Stimulated activated CD8-positive, alpha-beta memory T cell treated with anti-CD3 and anti-CD28 coated beads, Interleukin-7, amount 100 ng/mL, for 24 hours (primary cell): ENCODE data around the gene KLK7.
"Not testable (repeated sequence)": the region's sequence is repeated elsewhere in the genome, so short reads cannot be mapped to it uniquely, and the experiment has no call there.

Source experiments
- DNase-seq: peaks from one replicate; pipeline ENCODE4 v3.0.0-alpha.2; 2020; ENCODE audit warnings: low read depth

KLK7 gene

DNA sequence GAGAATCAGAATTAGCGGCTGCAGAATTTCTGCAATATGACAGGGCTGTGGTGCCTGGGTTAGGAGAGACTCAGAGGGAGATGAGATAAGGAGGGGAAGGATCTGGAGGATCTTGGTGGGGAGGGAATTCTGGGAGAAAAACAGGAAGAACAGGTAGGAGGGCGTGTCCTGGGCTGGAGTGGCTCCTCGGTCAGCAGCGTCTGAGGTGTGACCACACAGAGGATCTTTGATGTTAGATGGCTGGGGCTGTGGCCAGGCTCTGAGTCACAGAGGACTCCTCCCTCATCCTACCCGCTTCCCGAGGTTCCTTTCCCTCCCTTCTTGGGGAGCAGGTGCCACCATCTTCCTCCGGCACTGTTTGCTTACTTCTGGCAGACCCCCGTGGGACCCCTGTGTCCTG lies 8.0 kb downstream of the KLK7 start:
- no peak for DNase-seq

DNA sequence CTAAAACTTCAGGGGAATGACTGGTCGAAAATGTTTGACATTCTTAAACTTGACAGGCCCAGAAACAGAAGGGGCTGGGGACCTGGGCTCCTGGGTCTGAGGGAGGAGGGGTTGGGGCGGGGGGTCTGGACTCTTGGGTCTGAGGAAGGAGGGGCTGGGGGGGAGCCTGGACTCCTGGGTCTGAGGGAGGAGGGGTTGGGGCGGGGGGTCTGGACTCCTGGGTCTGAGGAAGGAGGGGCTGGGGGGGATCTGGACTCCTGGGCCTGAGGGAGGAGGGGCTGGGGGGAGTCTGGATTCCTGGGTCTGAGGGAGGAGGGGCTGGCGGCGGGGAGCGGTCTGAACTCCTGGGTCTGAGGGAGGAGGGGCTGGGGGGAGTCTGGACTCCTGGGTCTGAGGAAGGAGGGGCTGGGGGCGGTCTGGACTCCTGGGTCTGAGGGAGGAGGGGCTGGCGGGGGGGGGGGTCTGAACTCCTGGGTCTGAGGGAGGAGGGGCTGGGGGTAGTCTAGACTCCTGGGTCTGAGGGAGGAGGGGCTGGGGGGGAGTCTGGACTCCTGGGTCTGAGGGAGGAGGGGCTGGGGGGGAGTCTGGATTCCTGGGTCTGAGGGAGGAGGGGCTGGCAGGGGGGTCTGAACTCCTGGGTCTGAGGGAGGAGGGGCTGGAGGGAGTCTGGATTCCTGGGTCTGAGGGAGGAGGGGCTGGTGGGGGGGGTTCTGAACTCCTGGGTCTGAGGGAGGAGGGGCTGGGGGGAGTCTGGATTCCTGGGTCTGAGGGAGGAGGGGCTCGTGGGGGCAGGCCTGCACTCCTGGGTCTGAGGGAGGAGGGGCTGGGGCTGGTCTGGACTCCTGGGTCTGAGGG lies 8.8 kb downstream of the KLK7 start:
- no peak for DNase-seq

DNA sequence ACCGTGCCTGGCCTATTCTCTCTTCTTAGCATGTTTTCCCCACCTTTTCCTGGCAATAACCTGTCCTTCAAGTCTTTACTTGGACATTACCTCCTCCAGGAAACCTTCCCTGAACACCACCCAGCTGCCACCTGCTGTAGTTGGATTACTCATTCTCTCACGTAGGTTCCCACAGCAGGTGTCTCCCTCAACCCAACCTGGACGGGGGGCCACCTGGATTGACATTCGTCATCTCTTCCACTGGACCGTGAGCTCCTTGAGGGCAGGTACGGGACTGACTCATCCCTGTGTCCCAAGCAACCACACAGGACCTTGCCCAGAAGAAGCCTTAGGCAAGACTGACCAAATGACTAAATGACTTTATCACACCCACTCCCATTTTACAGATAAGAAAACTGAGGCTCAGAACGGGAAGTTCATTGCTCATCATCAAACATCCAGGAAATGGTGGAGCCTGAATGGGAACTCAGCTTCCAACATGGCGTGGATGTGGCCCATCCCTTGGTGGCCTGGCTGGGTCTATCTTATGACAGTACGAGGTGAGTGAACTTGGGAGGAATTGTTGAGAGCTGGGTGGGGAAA lies 10.8 kb downstream of the KLK7 start:
- DNase-seq, result no peak

GRCh38 chr19:50969810-50970209 lies 13.9 kb downstream of the KLK7 start:
- not testable (repeated sequence) for DNase-seq

DNA sequence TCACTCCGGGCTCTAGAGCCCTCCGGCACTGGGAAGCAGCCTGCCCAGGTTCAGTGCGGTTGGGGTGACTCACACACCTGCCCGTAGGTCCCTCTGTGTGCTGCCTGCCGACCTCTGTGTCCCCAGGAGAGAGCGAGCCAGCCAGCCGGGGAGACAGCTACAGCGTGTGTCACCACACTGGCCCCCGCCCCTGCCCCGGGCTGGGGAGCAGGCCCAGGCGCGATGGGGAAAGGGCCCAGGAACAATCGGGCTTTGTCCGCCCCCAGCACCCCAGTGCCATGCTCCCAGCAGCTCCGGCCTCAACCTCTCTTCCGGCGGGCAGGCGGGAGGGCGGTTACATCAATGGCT lies 14.3 kb downstream of the KLK7 start, which contains the start of gene KLK6:
Gene KLK6, minus strand, starts transcription at position 179 of the 348 bp plus-strand sequence. CDS start 1,487 bp downstream, outside the sequence.
- DNase-seq, result no peak

DNA sequence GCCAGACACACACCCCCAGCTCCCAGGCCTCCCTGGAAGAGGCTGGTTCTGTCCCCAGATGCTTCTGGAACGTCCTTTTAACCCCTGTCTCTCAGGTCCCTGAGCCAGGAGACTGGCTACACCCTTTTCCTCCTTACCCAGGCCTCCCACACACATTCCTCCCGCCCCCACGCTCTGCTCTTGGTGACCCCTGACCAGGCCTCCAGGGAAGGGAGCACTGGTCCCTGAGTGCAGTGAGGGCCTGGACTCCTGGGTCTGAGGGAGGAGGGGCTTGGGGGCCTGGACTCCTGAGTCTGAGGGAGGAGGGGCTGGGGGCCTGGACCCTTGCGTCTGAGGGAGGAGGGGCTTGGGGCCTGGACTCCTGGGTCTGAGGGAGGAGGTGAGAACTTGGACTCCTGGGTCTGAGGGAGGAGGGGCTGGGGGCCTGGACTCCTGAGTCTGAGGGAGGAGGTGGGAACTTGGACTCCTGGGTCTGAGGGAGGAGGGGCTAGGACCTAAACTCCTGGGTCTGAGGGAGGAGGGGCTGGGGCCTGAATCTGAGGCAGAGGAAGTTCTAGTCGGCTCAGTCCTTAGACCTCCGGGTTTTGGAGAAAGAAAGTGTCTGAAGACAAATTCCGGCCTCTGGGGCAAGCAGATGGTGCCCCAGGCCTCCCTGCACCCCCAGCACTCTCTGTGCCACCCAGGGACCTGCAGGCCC lies 14.9 kb downstream of the KLK7 start:
- no peak for DNase-seq

DNA sequence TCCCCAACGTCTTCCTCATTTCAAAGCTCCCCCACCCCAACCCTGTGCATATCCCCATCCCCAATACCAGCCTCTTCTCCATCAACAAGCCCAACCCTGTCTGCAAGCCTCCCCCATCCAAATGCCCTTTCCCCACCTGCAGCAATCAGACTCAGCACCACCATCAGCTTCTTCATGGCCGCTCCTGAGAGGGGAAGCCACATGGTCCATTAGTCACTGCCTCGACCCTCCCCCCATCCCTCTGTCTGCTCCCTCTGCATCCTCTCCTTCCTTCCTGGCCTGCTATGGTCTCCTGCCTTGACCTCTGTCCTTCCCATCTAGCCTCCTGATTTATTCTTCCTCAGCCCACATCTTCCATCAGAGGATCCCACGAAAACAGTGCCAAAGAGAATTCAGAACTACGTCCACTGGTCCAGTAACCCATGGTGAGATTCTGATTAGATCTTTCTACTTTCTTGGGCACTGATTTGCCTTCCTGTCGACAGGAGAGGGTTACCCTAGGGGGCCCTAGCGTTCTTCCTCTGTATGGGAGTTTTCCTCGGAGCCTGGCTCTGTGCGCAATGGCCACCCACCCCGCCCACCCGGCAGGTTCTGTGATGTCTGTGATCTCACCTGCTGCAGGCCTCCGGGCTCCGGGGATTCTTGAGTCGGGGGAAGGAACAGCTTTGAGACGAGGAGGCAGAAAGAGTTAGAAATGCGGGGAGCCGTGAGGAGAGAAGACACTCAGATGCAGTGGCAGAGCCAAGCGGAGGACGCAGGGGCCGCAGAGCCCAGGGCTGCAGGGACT lies 15.6 kb downstream of the KLK7 start:
- DNase-seq, result no peak

DNA sequence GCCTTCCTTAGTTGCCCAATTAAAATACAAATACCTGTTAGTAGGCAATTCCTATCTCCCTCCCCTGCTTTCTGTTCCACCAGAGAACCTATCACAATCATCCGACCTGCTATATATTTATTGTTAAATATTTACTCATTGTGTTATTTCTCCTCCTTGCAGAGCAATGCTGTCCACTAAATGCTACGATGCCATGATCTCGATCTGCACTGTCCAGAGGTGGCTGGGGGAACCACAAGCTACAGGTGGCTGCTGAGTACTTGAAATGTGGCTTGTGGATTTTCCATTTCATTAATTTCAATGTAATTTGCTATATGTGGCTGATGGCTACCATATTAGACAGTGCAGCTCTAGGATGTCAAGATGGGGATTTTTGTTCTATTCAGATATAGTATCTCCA lies 19.5 kb downstream of the KLK7 start:
- DNase-seq, result no peak

GRCh38 chr19:50963381-50963780 lies 20.3 kb downstream of the KLK7 start:
- DNase-seq, result no peak

- no peak for DNase-seq
Observed at GRCh38 chr19:50962245-50962644, 21.5 kb downstream of the KLK7 start.

DNA sequence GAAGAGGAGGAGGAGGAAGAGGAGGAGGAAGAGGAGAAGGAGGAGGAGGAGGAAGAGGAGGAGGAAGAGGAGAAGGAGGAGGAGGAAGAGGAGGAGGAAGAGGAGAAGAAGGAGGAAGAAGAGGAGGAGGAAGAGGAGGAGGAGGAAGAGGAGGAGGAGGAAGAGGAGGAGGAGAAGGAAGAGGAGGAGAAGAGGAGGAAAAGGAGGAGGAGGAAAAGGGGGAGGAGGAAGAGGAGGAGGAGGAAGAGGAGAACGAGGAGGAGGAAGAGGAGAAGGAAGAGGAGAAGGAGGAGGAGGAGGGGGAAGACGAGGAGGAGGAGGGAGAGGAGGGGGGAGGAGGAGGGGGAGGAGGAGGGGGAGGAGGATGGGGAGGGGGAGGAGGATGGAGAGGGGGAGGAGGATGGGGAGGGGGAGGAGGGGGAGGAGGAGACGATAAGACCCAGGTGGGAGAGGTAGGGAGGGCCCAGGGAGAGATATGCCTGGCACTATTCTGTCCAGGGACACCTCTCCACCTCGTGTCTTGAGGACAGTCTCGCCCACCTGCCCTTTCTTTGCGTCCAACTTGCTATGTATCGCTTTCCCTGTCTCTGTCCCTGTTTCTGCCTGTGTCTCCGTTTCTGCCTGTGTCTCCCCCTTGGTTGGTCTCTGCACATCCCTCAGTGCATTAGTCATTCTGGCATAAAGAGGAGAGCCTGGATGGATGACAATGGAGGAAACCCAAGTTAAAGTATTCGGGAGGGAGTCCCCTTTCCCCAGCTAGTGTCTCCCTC lies 23.8 kb downstream of the KLK7 start:
- DNase-seq, result no peak

DNA sequence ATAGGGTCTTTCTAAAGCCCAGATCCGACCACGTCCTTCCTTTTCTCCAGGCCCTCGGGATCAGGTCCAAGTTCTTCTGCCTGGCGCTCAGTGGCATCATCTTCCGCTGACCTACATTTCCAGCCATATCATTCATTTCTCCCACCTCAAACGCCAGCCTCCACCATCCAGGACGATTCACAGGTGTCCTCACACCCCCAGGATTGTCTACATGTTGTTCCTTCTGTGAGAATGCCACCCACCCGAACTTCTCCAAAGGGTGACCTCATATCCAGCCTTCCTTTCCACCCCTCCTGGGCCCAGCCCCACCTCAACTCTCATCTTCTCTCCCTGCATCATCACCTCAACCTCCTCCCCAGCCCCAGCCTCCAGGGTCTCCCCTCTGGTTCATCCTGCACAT lies 26.1 kb downstream of the KLK7 start:
- DNase-seq, result no peak

GRCh38 chr19:50952910-50953309 lies 30.8 kb downstream of the KLK7 start, which contains the start of gene KLK5:
TSS of gene KLK5 (minus strand) at chr19:50953038. CDS start at chr19:50952657, 381 bp downstream.
- no peak for DNase-seq

GRCh38 chr19:50949861-50950260 lies 33.9 kb downstream of the KLK7 start:
- no peak for DNase-seq

DNA sequence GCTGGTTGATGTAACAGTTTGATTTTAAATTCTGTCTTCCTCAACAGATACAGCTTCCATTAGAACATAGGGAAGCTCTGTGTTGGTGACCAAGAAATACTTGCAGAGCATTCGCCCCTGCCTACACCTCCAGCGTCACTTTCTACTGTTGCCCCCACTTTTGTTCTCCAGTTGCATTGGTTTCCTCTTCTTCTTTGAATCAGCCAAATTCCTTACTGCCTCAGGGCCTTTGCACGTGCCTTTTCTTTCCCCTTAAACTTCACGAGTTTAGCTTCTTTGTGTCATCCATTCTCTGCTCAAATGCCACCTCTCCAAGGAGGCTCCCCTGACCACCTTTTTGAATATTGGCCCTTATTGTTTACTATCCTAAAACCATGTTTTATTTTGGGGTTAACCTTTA lies 36.6 kb downstream of the KLK7 start:
- no peak for DNase-seq

- no peak for DNase-seq
Observed at GRCh38 chr19:50944795-50945194, 38.9 kb downstream of the KLK7 start.

DNA sequence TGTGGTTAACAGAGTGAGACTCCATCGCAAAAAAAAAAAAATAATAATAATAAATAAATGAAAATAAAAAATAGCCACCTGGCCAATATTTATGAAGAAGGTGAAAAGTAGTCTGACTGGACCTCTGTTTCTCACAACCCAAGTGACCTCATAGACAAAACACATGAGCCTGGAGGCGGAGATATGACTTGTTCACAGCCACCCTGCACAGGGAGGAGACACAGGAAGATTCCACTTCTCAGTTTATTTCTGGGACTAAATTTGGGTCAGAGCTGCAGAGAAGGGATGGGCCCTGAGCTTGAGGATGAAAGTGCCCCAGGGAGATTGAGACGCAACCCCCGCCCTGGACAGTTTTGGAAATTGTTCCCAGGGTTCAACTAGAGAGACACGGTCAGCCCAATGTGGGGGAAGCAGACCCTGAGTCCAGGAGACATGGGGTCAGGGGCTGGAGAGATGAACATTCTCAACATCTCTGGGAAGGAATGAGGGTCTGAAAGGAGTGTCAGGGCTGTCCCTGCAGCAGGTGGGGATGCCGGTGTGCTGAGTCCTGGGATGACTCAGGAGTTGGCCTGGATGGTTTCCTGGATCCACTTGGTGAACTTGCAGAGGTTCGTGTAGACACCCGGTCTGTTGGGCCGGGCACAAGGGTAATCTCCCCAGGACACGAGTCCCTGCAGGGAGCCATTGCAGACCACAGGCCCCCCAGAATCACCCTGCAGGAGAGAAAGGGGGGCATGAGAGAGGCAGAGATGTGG lies 40.5 kb downstream of the KLK7 start:
- no peak for DNase-seq

DNA sequence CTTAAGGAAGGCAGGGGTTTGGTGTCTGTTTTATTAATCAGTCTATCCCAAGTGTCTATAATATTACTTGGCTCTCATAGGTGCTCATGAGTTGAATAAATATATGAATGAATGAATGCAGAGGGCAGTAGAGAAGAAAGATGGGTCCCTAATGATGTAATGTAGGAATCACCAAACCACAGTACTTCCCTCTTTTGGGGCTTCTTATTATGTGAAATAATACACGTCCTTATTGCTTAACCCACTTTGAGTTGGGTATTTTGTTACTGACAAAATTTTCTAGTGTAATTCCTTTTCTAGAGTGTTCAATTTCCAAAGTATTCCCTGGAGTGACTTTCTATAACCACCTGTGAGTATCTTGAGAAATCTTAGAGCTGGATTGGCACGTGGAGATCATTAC lies 44.1 kb downstream of the KLK7 start:
- no peak for DNase-seq

GRCh38 chr19:50933640-50934039 lies 50.1 kb downstream of the KLK7 start:
- no peak for DNase-seq

- DNase-seq, result no peak
Observed at GRCh38 chr19:50932690-50933083, 51.0 kb downstream of the KLK7 start.
